Keratinocyte (primary cell): Measurements from ENCODE around the gene ENTREP1. TPM values are rescaled to one million over a fixed set of nuclear protein-coding genes. Genes with fewer than 3 reads are reported as not detected.

Source experiments
- DNase-seq: peaks from one replicate; pipeline ENCODE4 v3.0.0-alpha.2; 2011; ENCODE audit warnings: low read depth, missing footprints, low spot score
- FAIRE-seq: peaks from 2 replicates; lab custom pipeline; 2011; peaks lifted over from hg19 to GRCh38; lab: Jason Lieb, UNC
- H2AFZ ChIP-seq: 2 replicates; pipeline ENCODE4 v1.6.0; 2012; ENCODE audit warnings: low read length, control low read depth, inconsistent platforms; ENCODE audit not compliant: control insufficient read depth
- H3K27ac ChIP-seq: 2 replicates; pipeline ENCODE4 v1.5.1; 2011; ENCODE audit warnings: low read length; ENCODE audit not compliant: control insufficient read depth, insufficient read depth
- H3K27me3 ChIP-seq: 3 replicates; pipeline ENCODE4 v1.6.0; 2011; ENCODE audit warnings: low read length; ENCODE audit not compliant: control insufficient read depth, insufficient read depth; ENCODE audit errors: extremely low read depth
- H3K36me3 ChIP-seq, 2 experiments: 2 replicates in 1 of 2; 3 replicates in 1 of 2; pipeline ENCODE4 v1.5.1; 2011; ENCODE audit warnings: low read length in 2 of 2, mild to moderate bottlenecking in 1 of 2; ENCODE audit not compliant: control insufficient read depth in 2 of 2, insufficient read depth in 2 of 2; ENCODE audit errors: extremely low read depth in 1 of 2
- H3K4me1 ChIP-seq: 3 replicates; pipeline ENCODE4 v1.5.1; 2011; ENCODE audit warnings: low read length; ENCODE audit not compliant: control insufficient read depth, insufficient read depth; ENCODE audit errors: extremely low read depth
- H3K4me2 ChIP-seq: 3 replicates; pipeline ENCODE4 v1.6.0; 2011; ENCODE audit warnings: low read depth, low read length; ENCODE audit not compliant: control insufficient read depth, insufficient read depth; ENCODE audit errors: extremely low read depth
- H3K4me3 ChIP-seq, 3 experiments: fragments of 200-600 bp in 1 of 3; sonication (generic) in 1 of 3; 2 replicates in 2 of 3; 3 replicates in 1 of 3; pipeline ENCODE4 v1.5.1; 2011 to 2016; ENCODE audit warnings: low read length in 3 of 3, mild to moderate bottlenecking in 3 of 3, control low read depth in 2 of 3, inconsistent platforms in 1 of 3, low read depth in 1 of 3, mixed read lengths in 1 of 3, mixed run types in 1 of 3, moderate library complexity in 1 of 3; ENCODE audit not compliant: control insufficient read depth in 2 of 3, insufficient read depth in 2 of 3; ENCODE audit errors: extremely low read depth in 1 of 3
- H3K79me2 ChIP-seq: 2 replicates; pipeline ENCODE4 v1.6.0; 2012; ENCODE audit warnings: low read length; ENCODE audit not compliant: control insufficient read depth, insufficient read depth
- H3K9ac ChIP-seq: 3 replicates; pipeline ENCODE4 v1.6.0; 2011; ENCODE audit warnings: low read length; ENCODE audit not compliant: control insufficient read depth, insufficient read depth; ENCODE audit errors: extremely low read depth
- H3K9me1 ChIP-seq: 3 replicates; pipeline ENCODE4 v1.6.0; 2011; ENCODE audit warnings: low read length; ENCODE audit not compliant: control insufficient read depth, insufficient read depth; ENCODE audit errors: extremely low read depth
- H3K9me3 ChIP-seq: 2 replicates; pipeline ENCODE4 v1.5.1; 2012; ENCODE audit warnings: low read depth, low read length; ENCODE audit not compliant: control insufficient read depth
- H4K20me1 ChIP-seq: 3 replicates; pipeline ENCODE4 v1.6.0; 2011; ENCODE audit warnings: low read length; ENCODE audit not compliant: control insufficient read depth, insufficient read depth; ENCODE audit errors: extremely low read depth
- CTCF ChIP-seq, 3 experiments: IDR thresholded peaks in 1 of 3; conservative IDR thresholded peaks in 1 of 3; optimal IDR thresholded peaks in 1 of 3; 2 replicates in 2 of 3; 3 replicates in 1 of 3; pipeline versions ENCODE3 to v1.5.1; 2011; ENCODE audit warnings: low read length in 3 of 3, mild to moderate bottlenecking in 3 of 3, moderate library complexity in 2 of 3, control low read depth in 1 of 3, inconsistent platforms in 1 of 3; ENCODE audit not compliant: insufficient read depth in 2 of 3; ENCODE audit errors: extremely low read depth in 1 of 3
- EZH2 ChIP-seq: IDR thresholded peaks from one replicate; pipeline ENCODE4 v1.6.1; 2012; ENCODE audit warnings: inconsistent platforms, mild to moderate bottlenecking, low read length, moderate library complexity
- dilution Hi-C: fragments of 300-500 bp; cut with MboI; formaldehyde crosslinking; loops from one replicate; pipeline ENCODE4 v1.7.0; 2020; ENCODE audit warnings: low sequenced_read_pairs; ENCODE audit not compliant: extremely low pct_ligation_motif_present
- polyA plus RNA-seq, 5 experiments: library from polyadenylated mRNA; depleted of rRNA in 3 of 5; stranded (reverse) in 3 of 5; stranded (forward) in 1 of 5; unstranded in 1 of 5; fragments of >200 nt; gene quantifications; 1 replicate in 1 of 5; 2 replicates in 3 of 5; 3 replicates in 1 of 5; pipeline versions ENCODE4 v1.2.1 to v1.2.3, GENCODE V29; 2011 to 2012; ENCODE audit warnings: missing spikeins in 2 of 5, low read depth in 1 of 5, low replicate concordance in 1 of 5

The ENTREP1 gene
- polyA plus RNA-seq, 1 donor (not counting 4 experiments of a cell fraction or from before 2014, with no cell fraction given), result 0.52 TPM

- H3K9me3 ChIP-seq, result no peaks in the 10 kb centered on the region
- DNase-seq (peak; percentile 4), FAIRE-seq (no peak)
- H2AFZ ChIP-seq, result no peak overlapping the region
- no peaks in the 10 kb centered on the region for H3K4me1 ChIP-seq
- H3K27ac ChIP-seq, result no peak overlapping the region
- H3K27me3 ChIP-seq, result peaks cover 3% of the 10 kb centered on the region
- H3K4me3 ChIP-seq, result no peak overlapping the region
- H3K9me1 ChIP-seq, result no peaks in the 10 kb centered on the region
- no peaks in the 10 kb centered on the region for H3K79me2 ChIP-seq
- no peaks in the 10 kb centered on the region for H3K36me3 ChIP-seq
- TF ChIP-seq CTCF (optimal IDR thresholded peaks at IDR 0.05 in 1 of 3, IDR thresholded peaks at IDR 0.05 in 1 of 3, conservative IDR thresholded peaks at IDR 0.05 in 1 of 3; ENCODE audit: extremely low read depth in 1 of 3, insufficient read depth in 2 of 3, low read length in 3 of 3) (peak; percentile 72 to 75 (median 75)), EZH2 (no peak)
- H4K20me1 ChIP-seq, result no peaks in the 10 kb centered on the region
- no peak overlapping the region for H3K9ac ChIP-seq
- dilution Hi-C loops, result no loop called here
- no peak overlapping the region for H3K4me2 ChIP-seq
These were observed 97.1 kb downstream of the ENTREP1 start for GRCh38 chr9:69421908-69422801.

GRCh38 chr9:69425136-69425801 lies 100.3 kb downstream of the ENTREP1 start:
- no peak overlapping the region for H3K4me3 ChIP-seq
- no peak overlapping the region for H3K27ac ChIP-seq
- no peaks in the 10 kb centered on the region for H3K9me3 ChIP-seq
- no peaks in the 10 kb centered on the region for H4K20me1 ChIP-seq
- no peaks in the 10 kb centered on the region for H3K36me3 ChIP-seq
- no peak overlapping the region for H3K9ac ChIP-seq
- FAIRE-seq (no peak), DNase-seq (no peak)
- dilution Hi-C loops, result loop anchor here (25.0 kb wide), 1 partner anchor 112 kb away; no protein-coding TSS in a partner anchor
- no peaks in the 10 kb centered on the region for H3K79me2 ChIP-seq
- TF ChIP-seq CTCF (optimal IDR thresholded peaks at IDR 0.05 in 1 of 3, IDR thresholded peaks at IDR 0.05 in 1 of 3, conservative IDR thresholded peaks at IDR 0.05 in 1 of 3; ENCODE audit: extremely low read depth in 1 of 3, insufficient read depth in 2 of 3, low read length in 3 of 3), result no peak
- no peak for TF ChIP-seq EZH2
- H2AFZ ChIP-seq, result no peak overlapping the region
- no peak overlapping the region for H3K4me2 ChIP-seq
- peaks cover 3% of the 10 kb centered on the region for H3K27me3 ChIP-seq
- no peaks in the 10 kb centered on the region for H3K9me1 ChIP-seq
- no peaks in the 10 kb centered on the region for H3K4me1 ChIP-seq
